ENCODE results near the gene YRDC.

DNA sequence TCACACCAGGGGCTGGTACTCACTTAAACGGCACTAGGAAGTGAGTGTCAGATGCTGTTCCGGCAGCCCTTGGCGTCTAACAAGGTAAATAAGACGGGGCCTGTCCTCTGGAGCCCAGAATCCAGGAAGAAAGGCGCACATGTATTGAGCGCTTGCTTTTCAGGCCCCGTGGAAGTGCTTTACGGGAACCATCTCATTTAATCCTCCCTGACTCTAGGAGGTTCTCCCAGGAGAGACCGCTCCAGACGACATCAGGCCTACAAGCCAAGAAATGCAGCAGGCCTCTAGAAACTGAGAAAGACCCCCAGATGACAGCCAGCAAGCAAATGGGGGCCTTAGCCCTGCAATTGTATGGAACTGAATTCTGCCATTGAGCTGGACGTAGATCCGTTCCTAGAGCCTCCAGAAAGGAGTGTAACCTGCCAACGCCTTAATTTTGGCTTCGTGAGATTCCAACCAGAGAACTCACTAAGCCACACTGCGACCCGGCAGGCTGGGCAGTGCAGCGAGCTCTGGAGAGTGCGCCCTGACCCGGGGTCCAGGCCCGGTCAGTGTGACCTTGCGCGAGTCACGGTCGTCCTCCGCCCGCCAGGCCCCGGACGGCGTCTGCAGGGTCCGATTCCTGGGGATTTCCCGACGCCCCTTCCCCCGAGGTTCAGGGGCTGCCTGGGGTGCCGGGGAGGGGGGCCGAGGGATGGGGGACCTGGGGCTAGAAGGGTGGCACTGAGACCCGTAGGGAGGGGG, 14.9 kb downstream of the YRDC start:
- TF ChIP-seq CTCF (IDR thresholded peaks at IDR 0.05; ENCODE audit: low read depth, low read length): no peak
- TF ChIP-seq EZH2phosphoT487 (IDR thresholded peaks at IDR 0.05; ENCODE audit: low read depth): no peak

Measured in OCI-LY3 (cell line).